Head of caudate nucleus (tissue), 42 donors: ENCODE data around the gene GSC2.

ENCODE experiments used
- DNase-seq, 42 donors: peaks; one replicate each; pipeline versions ENCODE4 v3.0.0 to v3.0.0-alpha.2; 2020 to 2021; ENCODE audit warnings: mixed read lengths in 7 of 42
- intact Hi-C: fragments of 100-400 bp; cut with DNase I; formaldehyde crosslinking; loops from one replicate; pipeline ENCODE4 v1.15.0; 2022

The GSC2 gene

GRCh38 chr22:19111584-19111983 is 38.5 kb downstream of the GSC2 start:
- no peak for DNase-seq
- intact Hi-C loops: no loop called here

- DNase-seq: peak in 1 of 42 donors; percentile 15
- intact Hi-C loops: no loop called here
Observed at GRCh38 chr22:19111140-19111539, 39.0 kb downstream of the GSC2 start.

GRCh38 chr22:19110646-19111045 is 39.4 kb downstream of the GSC2 start:
- no peak for DNase-seq
- intact Hi-C loops: no loop called here

GRCh38 chr22:19110064-19110458 is 40.0 kb downstream of the GSC2 start:
- intact Hi-C loops: no loop called here
- DNase-seq: peak in 1 of 42 donors; percentile 11

- intact Hi-C loops: no loop called here
- peak in 9 of 42 donors; percentile 17 to 72 (median 38) for DNase-seq
Observed at GRCh38 chr22:19109198-19110063, 40.7 kb downstream of the GSC2 start.

- DNase-seq: no peak
- intact Hi-C loops: no loop called here
Observed at GRCh38 chr22:19108807-19109197, 41.3 kb downstream of the GSC2 start.

- DNase-seq: peak in 1 of 42 donors; percentile 12
- intact Hi-C loops: no loop called here
Observed at GRCh38 chr22:19107730-19108074, 42.4 kb downstream of the GSC2 start.

GRCh38 chr22:19106886-19107729 is 43.0 kb downstream of the GSC2 start:
- DNase-seq: peak in 2 of 42 donors; percentile 10 to 14
- intact Hi-C loops: no loop called here

- intact Hi-C loops: no loop called here
- DNase-seq: peak in 2 of 42 donors; percentile 21 to 31
Observed at GRCh38 chr22:19105867-19106802, 44.0 kb downstream of the GSC2 start.

GRCh38 chr22:19105456-19105855 is 44.6 kb downstream of the GSC2 start:
- intact Hi-C loops: no loop called here
- peak in 2 of 42 donors; percentile 13 to 16 for DNase-seq

- intact Hi-C loops: no loop called here
Observed at GRCh38 chr22:19103880-19104821, 45.9 kb downstream of the GSC2 start.

GRCh38 chr22:19098157-19098556 is 51.9 kb downstream of the GSC2 start:
- DNase-seq: peak in 1 of 42 donors; percentile 30
- intact Hi-C loops: no loop called here

More at GRCh38 chr22:19103880-19104821, 45.9 kb downstream of the GSC2 start:
- peak in 2 of 42 donors; percentile 14 to 27 for DNase-seq

- intact Hi-C loops: no loop called here
- peak in 1 of 42 donors; percentile 41 for DNase-seq
Observed at GRCh38 chr22:19097518-19097917, 52.6 kb downstream of the GSC2 start.
